GM12801 (cell line): Measurements from ENCODE around the gene PTPN23.

Source experiments
- TF ChIP-seq, protein P1 (sequence below): IDR thresholded peaks from one replicate; pipeline ENCODE4 v1.5.1; 2011; ENCODE audit warnings: control low read depth; ENCODE audit not compliant: insufficient read length; ENCODE audit errors: extremely low read depth

Gene PTPN23, protein sequence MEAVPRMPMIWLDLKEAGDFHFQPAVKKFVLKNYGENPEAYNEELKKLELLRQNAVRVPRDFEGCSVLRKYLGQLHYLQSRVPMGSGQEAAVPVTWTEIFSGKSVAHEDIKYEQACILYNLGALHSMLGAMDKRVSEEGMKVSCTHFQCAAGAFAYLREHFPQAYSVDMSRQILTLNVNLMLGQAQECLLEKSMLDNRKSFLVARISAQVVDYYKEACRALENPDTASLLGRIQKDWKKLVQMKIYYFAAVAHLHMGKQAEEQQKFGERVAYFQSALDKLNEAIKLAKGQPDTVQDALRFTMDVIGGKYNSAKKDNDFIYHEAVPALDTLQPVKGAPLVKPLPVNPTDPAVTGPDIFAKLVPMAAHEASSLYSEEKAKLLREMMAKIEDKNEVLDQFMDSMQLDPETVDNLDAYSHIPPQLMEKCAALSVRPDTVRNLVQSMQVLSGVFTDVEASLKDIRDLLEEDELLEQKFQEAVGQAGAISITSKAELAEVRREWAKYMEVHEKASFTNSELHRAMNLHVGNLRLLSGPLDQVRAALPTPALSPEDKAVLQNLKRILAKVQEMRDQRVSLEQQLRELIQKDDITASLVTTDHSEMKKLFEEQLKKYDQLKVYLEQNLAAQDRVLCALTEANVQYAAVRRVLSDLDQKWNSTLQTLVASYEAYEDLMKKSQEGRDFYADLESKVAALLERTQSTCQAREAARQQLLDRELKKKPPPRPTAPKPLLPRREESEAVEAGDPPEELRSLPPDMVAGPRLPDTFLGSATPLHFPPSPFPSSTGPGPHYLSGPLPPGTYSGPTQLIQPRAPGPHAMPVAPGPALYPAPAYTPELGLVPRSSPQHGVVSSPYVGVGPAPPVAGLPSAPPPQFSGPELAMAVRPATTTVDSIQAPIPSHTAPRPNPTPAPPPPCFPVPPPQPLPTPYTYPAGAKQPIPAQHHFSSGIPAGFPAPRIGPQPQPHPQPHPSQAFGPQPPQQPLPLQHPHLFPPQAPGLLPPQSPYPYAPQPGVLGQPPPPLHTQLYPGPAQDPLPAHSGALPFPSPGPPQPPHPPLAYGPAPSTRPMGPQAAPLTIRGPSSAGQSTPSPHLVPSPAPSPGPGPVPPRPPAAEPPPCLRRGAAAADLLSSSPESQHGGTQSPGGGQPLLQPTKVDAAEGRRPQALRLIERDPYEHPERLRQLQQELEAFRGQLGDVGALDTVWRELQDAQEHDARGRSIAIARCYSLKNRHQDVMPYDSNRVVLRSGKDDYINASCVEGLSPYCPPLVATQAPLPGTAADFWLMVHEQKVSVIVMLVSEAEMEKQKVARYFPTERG (N-terminal part only)

DNA sequence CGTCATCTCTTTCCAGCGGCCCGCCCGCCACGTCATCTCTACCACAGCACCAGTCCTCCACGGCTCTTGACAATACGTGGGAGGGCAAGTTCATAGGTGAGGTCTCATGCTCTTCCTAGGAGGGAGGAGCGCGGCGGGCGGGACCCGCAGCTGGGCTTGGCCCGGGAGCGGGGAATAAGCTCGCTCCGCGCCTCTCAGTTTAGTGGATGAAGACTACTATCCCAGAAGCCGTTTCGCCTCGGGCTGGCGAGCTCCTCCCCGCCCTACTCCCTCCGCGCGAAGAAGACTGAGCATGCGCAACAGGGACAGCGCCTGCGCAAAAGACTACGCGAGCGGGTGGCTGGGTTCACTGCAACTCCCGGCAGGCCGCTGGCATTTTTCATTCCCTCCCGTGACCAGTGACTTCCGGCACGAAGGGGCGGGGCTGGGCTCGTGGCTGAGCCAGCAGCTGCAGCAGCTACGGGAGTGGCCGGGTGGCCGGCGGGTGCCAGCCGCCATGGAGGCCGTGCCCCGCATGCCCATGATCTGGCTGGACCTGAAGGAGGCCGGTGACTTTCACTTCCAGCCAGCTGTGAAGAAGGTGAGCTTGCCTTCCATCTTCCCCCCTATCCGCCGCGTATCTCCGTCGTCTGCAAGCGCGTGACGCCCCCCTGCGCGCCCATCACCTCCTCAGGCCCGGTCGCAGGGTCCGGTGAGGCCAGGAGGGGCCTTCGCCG, at the start of gene PTPN23:
Gene PTPN23, plus strand, starts transcription at position 421 of the 716 bp plus-strand sequence. Its CDS starts 76 bp downstream, at position 497.
- TF ChIP-seq, protein P1, sequence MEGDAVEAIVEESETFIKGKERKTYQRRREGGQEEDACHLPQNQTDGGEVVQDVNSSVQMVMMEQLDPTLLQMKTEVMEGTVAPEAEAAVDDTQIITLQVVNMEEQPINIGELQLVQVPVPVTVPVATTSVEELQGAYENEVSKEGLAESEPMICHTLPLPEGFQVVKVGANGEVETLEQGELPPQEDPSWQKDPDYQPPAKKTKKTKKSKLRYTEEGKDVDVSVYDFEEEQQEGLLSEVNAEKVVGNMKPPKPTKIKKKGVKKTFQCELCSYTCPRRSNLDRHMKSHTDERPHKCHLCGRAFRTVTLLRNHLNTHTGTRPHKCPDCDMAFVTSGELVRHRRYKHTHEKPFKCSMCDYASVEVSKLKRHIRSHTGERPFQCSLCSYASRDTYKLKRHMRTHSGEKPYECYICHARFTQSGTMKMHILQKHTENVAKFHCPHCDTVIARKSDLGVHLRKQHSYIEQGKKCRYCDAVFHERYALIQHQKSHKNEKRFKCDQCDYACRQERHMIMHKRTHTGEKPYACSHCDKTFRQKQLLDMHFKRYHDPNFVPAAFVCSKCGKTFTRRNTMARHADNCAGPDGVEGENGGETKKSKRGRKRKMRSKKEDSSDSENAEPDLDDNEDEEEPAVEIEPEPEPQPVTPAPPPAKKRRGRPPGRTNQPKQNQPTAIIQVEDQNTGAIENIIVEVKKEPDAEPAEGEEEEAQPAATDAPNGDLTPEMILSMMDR: no peak

DNA sequence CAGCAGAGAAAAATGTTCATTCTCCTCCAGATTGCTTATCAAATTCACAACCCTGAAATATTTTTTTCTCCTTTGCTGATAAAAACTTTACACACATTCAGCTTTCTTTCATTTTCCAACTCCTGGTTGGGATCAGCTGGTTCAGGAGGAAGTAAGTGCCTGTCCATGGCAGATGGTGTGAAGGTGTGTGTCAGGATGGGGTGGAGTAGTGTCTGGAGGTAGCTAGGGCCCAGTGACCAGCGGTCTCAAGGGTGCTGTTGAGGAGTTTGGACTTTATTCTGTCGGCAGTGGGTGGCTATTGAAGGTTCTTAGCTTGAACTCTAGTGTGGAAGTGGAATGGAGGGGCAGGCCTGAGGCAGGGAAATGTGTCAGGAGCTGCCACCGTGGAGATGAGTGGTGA, 46.9 kb upstream of the PTPN23 start:
- TF ChIP-seq, protein P1: no peak

DNA sequence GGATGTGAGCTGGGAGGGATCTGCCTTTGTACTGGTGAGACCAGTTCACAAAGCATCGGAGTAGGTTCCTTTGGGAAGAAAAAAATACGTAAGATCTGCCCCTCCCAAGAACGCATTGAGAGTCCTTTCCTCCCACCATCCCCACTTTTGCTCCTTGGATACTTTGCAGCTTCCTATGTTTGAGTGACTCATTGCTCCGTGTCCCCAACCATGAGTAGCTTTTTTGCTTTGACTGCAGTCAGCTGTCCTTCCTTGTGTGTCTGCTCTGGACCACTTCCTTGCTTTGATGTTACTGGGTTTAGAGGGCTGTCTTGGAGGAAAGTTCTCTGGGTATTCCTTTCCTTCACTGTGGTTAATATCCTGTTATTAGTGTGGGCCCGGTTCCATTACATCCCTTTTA, 43.2 kb upstream of the PTPN23 start:
- TF ChIP-seq, protein P1: no peak

DNA sequence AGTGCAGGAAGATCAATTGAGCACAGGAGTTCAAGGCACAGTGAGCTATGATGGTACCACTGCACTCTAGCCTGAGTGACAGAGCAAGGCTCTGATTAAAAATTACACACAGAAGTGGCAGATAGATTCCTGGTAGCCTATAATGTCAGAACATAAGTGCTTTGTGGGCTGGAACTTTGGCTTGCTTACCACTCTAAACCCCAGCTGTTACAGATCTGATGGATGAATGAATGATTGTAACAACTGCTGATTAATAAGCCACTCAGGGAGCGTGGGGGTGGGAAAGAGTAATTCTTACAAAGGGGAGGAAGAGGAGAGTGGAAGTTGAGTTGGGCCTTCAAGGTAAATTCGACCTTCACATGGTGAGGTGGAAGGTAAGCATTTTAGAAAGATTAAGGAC, 40.9 kb upstream of the PTPN23 start:
- TF ChIP-seq, protein P1: no peak

DNA sequence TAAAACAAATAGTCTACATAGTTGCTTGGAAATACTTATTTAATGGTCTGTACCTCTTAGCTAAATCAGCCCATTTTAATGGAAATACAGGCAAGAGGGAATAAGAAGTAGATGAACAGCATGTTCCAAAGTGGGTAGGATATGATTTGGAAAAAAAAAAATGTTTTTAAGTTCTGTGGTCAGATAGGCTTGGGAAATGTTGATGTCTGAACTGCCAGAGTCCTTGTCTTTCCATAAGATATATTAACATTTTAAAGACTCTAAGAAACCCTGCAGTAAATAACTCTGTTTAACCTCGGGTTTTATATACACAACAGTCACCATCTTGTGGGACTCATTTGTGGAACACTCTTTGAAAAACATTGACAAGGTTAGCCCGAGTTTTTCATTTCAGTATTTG, 40.0 kb upstream of the PTPN23 start:
- TF ChIP-seq, protein P1: no peak

DNA sequence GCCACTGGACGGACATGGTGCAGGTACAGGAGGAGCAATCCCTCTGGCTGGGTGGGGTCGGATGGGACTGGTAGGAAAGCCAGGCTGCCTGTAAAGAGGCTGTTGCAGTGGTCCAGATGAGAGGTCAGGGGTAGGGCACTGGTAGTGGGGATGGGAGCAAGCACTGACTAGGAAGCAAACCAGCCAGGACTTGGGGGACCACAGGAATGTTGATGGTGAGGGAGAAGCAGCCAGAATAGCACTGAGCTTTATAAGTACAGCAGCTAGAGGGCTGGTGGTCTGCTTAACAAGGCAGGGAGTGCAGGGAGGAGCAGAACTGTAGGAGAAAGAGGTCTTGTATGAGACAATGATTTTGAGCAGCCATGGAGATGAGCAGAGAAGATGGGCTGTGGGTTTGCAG, 38.7 kb upstream of the PTPN23 start:
- TF ChIP-seq, protein P1: no peak
